ENCODE data around the gene ADISSP.

Gene ADISSP

DNA sequence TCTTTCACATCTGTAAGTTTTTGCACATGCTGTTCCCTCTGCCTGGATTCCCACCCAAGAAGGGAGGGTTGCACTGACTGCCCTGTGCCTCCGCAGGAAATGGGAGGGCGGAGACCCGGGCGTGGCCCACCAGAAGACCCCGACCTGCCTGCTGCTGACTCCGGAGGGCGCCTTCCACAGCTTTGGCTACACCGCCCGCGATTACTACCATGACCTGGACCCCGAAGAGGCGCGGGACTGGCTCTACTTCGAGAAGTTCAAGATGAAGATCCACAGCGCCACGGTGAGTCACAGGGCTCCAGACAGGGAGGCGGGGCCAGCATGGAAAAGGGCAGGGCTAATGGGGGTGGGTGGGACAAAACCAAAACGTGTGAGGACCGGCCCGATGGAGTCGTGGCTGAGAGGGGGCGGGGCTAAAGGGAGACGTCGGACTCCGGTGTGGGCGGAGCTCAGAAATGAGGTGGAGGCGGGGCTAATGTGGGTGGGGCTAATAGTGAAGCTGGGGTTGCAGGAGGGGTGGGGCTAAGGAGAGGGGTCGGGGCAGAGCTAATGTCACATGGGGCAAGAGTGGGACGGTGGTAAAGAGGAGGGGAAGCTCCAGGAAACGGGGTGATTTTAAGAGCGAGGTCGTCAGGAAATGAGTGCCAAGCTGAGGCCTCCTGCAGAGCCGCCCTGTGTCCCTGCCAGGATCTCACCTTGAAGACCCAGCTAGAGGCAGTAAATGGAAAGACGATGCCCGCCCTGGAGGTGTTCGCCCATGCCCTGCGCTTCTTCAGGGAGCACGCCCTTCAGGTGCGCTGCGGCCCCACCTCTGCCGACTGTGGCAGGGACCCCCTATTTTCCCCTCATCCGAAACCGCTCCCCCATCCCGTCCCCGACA lies 22.5 kb downstream of the ADISSP start:
- TF ChIP-seq, protein P1, sequence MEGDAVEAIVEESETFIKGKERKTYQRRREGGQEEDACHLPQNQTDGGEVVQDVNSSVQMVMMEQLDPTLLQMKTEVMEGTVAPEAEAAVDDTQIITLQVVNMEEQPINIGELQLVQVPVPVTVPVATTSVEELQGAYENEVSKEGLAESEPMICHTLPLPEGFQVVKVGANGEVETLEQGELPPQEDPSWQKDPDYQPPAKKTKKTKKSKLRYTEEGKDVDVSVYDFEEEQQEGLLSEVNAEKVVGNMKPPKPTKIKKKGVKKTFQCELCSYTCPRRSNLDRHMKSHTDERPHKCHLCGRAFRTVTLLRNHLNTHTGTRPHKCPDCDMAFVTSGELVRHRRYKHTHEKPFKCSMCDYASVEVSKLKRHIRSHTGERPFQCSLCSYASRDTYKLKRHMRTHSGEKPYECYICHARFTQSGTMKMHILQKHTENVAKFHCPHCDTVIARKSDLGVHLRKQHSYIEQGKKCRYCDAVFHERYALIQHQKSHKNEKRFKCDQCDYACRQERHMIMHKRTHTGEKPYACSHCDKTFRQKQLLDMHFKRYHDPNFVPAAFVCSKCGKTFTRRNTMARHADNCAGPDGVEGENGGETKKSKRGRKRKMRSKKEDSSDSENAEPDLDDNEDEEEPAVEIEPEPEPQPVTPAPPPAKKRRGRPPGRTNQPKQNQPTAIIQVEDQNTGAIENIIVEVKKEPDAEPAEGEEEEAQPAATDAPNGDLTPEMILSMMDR (IDR thresholded peaks at IDR 0.05; ENCODE audit: control insufficient read depth, insufficient read depth, low read depth, low read length, missing control alignments) = no peak
- no peak for DNase-seq (ENCODE audit: low read depth)
- H3K4me3 ChIP-seq (ENCODE audit: control insufficient read depth, low read depth, low read length) = no peak overlapping the region

DNA sequence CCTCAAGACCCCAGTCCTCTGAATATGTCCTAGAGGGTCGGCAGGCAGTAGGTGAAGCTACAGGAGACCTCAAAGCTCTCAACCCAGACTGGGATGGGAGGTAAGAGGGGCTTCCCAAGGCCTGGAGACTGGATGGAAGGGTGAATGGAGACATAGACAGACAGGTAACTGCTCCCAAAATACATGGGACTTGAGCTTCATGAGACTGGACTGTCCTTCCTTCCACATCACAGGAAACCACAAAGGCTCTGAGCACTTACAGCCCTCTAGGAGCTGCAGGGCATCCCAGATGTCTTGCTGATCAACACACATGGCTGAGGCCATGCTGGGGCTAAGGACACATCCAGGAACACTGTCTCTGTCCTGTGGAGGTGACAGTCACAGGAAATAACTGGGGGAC lies 23.5 kb downstream of the ADISSP start:
- no peak overlapping the region for H3K4me3 ChIP-seq (ENCODE audit: control insufficient read depth, low read depth, low read length)
- no peak for DNase-seq (ENCODE audit: low read depth)
- TF ChIP-seq, protein P1 (IDR thresholded peaks at IDR 0.05; ENCODE audit: control insufficient read depth, insufficient read depth, low read depth, low read length, missing control alignments) = no peak

GRCh38 chr20:3743251-3743650 lies 24.3 kb downstream of the ADISSP start:
- TF ChIP-seq, protein P1 (IDR thresholded peaks at IDR 0.05; ENCODE audit: control insufficient read depth, insufficient read depth, low read depth, low read length, missing control alignments) = no peak
- no peak overlapping the region for H3K4me3 ChIP-seq (ENCODE audit: control insufficient read depth, low read depth, low read length)
- no peak for DNase-seq (ENCODE audit: low read depth)

DNA sequence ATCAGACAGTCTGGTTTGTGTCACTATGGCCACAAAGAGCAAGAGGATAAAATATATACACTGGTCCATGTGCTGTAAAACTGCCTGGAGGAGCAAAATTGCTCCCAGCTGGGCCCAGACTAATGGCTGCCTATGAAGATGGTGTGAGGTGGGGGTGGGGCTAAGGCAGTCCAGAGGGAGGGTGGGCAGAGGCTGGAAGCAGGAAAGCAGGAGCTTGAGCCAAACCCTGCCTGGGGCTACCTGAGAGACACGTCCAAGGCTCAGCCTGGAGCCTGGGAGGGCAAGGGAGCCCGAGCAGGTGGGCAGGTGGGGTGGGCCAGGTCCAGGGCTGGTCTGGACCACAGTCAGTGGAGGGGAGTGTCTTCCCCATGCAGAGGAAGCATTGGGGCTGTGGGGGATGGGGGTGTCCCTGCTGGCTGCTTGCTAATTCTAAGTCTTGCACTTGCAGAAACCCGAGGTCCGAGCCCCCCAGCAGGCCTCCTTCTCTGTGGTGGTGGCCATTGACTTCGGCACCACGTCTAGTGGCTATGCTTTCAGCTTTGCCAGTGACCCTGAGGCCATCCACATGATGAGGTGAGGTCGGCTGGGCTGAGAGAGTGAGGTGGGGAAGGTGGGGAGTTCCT lies 25.6 kb downstream of the ADISSP start:
- no peak for DNase-seq (ENCODE audit: low read depth)
- TF ChIP-seq, protein P1 (IDR thresholded peaks at IDR 0.05; ENCODE audit: control insufficient read depth, insufficient read depth, low read depth, low read length, missing control alignments) = no peak
- no peak overlapping the region for H3K4me3 ChIP-seq (ENCODE audit: control insufficient read depth, low read depth, low read length)

GRCh38 chr20:3740615-3741301 lies 26.8 kb downstream of the ADISSP start:
- DNase-seq (ENCODE audit: low read depth) = no peak
- no peak overlapping the region for H3K4me3 ChIP-seq (ENCODE audit: control insufficient read depth, low read depth, low read length)
- TF ChIP-seq, protein P1 (IDR thresholded peaks at IDR 0.05; ENCODE audit: control insufficient read depth, insufficient read depth, low read depth, low read length, missing control alignments) = no peak

DNA sequence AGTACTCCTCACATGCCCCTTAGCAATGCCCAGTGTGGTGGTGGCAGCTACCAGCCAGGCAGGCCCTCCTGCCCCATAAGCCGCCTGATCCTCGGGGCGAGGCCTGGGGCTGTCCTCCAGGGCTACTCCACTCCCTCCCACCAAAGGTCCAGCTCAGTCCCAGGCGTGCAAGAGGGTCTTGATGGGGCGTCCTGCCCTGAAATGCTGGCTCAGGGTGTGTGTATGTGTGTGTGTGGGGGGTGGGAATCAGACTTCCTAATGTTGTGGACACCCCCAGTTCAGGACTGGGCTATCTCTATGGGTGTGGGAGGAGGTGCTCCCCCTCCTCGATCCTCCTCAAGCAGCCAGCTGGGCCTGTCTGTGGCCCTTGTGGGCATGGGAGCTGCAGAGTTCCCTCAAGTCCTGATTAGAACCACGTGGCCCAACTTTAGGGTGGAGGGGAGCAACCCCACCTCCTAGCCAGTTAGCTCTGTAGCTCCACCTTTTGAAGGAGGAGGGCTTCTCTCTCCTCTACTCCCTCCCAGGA lies 27.6 kb downstream of the ADISSP start:
- H3K4me3 ChIP-seq (ENCODE audit: control insufficient read depth, low read depth, low read length) = no peak overlapping the region
- TF ChIP-seq, protein P1 (IDR thresholded peaks at IDR 0.05; ENCODE audit: control insufficient read depth, insufficient read depth, low read depth, low read length, missing control alignments) = no peak
- DNase-seq (ENCODE audit: low read depth) = no peak
